ENCODE data around the gene LCTL. TPM values are rescaled to one million over a fixed set of nuclear protein-coding genes. Genes with fewer than 3 reads are reported as not detected.

LCTL gene
- polyA plus RNA-seq, 3 donors = not detected

DNA sequence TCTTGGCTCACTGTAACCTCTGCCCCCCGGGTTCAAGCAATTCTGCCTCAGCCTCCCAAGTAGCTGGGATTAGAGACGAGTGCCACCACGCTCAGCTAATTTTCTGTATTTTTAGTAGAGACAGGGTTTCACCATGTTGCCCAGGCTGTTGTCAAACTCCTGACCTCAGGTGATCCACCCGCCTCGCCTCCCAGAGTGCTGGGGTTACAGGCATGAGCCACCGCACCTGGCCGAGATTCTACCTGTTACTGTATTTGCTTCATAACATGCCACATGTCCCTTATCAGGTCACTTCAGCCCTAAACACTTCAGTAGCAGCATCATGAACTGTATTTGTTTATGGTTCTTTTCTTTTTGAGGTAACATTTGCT lies 7.5 kb upstream of the LCTL start:
- TF ChIP-seq CTCF (IDR thresholded peaks at IDR 0.05) = no peak
- H4K20me1 ChIP-seq (ENCODE audit: insufficient read depth, low read length) = no peaks in the 10 kb centered on the region
- no peaks in the 10 kb centered on the region for H3K27me3 ChIP-seq (ENCODE audit: control insufficient read depth in 2 of 2, insufficient read depth in 2 of 2, low read length in 2 of 2)
- no peak overlapping the region for H3K27ac ChIP-seq (ENCODE audit: low read depth in 1 of 2, low read length in 2 of 2)
- no peak overlapping the region for H3K4me3 ChIP-seq (replicated peaks in 1 of 3; ENCODE audit: low read depth in 2 of 3, low read length in 3 of 3)
- WGBS (ENCODE audit: insufficient coverage) = 90% methylated on average over 5 of the region's 7 CpGs
- peaks cover 0 to 3% of the 10 kb centered on the region in 2 donors for H3K9me3 ChIP-seq (replicated peaks in 1 of 2; ENCODE audit: control insufficient read depth in 1 of 2, insufficient read depth in 1 of 2, low read length in 2 of 2)
- no peaks in the 10 kb centered on the region for H3K79me2 ChIP-seq (ENCODE audit: insufficient read depth, low read length)
- Mint-ChIP-seq H3K4me3 (no peak overlapping the region), H3K36me3 (no peaks in the 10 kb centered on the region), H3K27ac (no peak overlapping the region), H3K4me1 (peaks cover 4% of the 10 kb centered on the region), H3K9me3 (peaks cover 0 to 8% (median 0%) of the 10 kb centered on the region in 7 donors), H3K27me3 (ENCODE audit: low read depth in 3 of 3) (peaks cover 0 to 6% (median 2%) of the 10 kb centered on the region in 3 donors)
- no peak for DNase-seq
- H2AFZ ChIP-seq (ENCODE audit: insufficient read depth, low read depth, low read length, poor library complexity, severe bottlenecking) = no peak overlapping the region
- intact Hi-C loops (cut with micrococcal nuclease) = no loop called here
- H3K9ac ChIP-seq (ENCODE audit: insufficient read depth, low read length, poor library complexity, severe bottlenecking) = no peak overlapping the region
- peaks cover 0 to 6% of the 10 kb centered on the region in 2 donors for H3K4me1 ChIP-seq (ENCODE audit: control insufficient read depth in 1 of 2, insufficient read depth in 2 of 2, low read length in 2 of 2)
- H3K36me3 ChIP-seq (replicated peaks in 1 of 2; ENCODE audit: control insufficient read depth in 1 of 2, insufficient read depth in 2 of 2, low read length in 2 of 2) = no peaks in the 10 kb centered on the region
- no peak overlapping the region for H3K4me2 ChIP-seq (replicated peaks; ENCODE audit: extremely low read depth, low read length, poor library complexity, severe bottlenecking)

- Histone ChIP-seq H3K79me2 (ENCODE audit: insufficient read depth, low read length) (no peaks in the 10 kb centered on the region), H3K4me1 (ENCODE audit: control insufficient read depth in 1 of 2, insufficient read depth in 2 of 2, low read length in 2 of 2) (peaks cover 0 to 1% of the 10 kb centered on the region in 2 donors), H3K9me3 (replicated peaks in 1 of 2; ENCODE audit: control insufficient read depth in 1 of 2, insufficient read depth in 1 of 2, low read length in 2 of 2) (peaks cover 0 to 3% of the 10 kb centered on the region in 2 donors), H3K27ac (ENCODE audit: low read depth in 1 of 2, low read length in 2 of 2) (no peak overlapping the region), H3K4me2 (replicated peaks; ENCODE audit: extremely low read depth, low read length, poor library complexity, severe bottlenecking) (no peak overlapping the region), H3K4me3 (replicated peaks in 1 of 3; ENCODE audit: low read depth in 2 of 3, low read length in 3 of 3) (no peak overlapping the region), H3K9ac (ENCODE audit: insufficient read depth, low read length, poor library complexity, severe bottlenecking) (no peak overlapping the region), H2AFZ (ENCODE audit: insufficient read depth, low read depth, low read length, poor library complexity, severe bottlenecking) (no peak overlapping the region), H3K36me3 (replicated peaks in 1 of 2; ENCODE audit: control insufficient read depth in 1 of 2, insufficient read depth in 2 of 2, low read length in 2 of 2) (no peaks in the 10 kb centered on the region), H4K20me1 (ENCODE audit: insufficient read depth, low read length) (no peaks in the 10 kb centered on the region), H3K27me3 (ENCODE audit: control insufficient read depth in 2 of 2, insufficient read depth in 2 of 2, low read length in 2 of 2) (no peaks in the 10 kb centered on the region)
- Mint-ChIP-seq H3K27ac (no peak overlapping the region), H3K27me3 (ENCODE audit: low read depth in 3 of 3) (peaks cover 0 to 6% (median 0%) of the 10 kb centered on the region in 3 donors), H3K4me3 (no peak overlapping the region), H3K4me1 (peaks cover 2% of the 10 kb centered on the region), H3K36me3 (no peaks in the 10 kb centered on the region), H3K9me3 (peaks cover 0 to 8% (median 0%) of the 10 kb centered on the region in 7 donors)
- no peak for TF ChIP-seq CTCF (IDR thresholded peaks at IDR 0.05)
- whole genome bisulfite sequencing (ENCODE audit: insufficient coverage) = no CpG with 5 or more reads among the region's 4 CpGs
- intact Hi-C loops (cut with micrococcal nuclease) = no loop called here
- no peak for DNase-seq
These were observed 6.3 kb upstream of the LCTL start for GRCh38 chr15:66572146-66572545.

Measured in CD14-positive monocyte (primary cell).